Erythroblast (primary cell): ENCODE data around the gene STK17B.

Experiments
- GATA1 ChIP-seq: IDR thresholded peaks from 2 replicates; pipeline ENCODE4 v1.6.1; 2011; ENCODE audit warnings: low read depth, mild to moderate bottlenecking, control low read depth, low read length, moderate library complexity
- POLR2A ChIP-seq: IDR thresholded peaks from 2 replicates; pipeline ENCODE4 v1.6.1; 2011; ENCODE audit warnings: mild to moderate bottlenecking, low read length

DNA sequence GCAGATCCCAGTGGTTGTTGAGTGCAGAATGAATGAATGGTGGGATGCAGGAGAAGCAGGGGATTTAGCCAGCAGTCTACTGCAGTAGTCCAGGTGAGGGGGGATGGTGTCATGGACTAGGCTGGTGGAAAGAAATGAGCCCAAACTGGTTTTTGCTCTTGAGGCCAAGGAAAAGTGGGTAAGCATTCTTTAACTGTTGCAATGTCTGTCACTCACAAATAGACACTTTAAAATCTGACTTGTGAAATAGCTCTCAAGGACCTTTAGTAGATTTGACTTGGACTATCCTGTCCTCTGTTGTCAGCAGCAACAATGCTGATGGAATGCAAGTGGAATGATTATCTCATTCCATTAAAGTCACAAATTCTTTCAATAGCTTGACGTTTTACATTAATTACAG lies 37.5 kb upstream of the STK17B start:
- TF ChIP-seq POLR2A (no peak), GATA1 (no peak)
